NT2/D1 (cell line): ENCODE data around the gene DLEU7.

Experiments
- SUZ12 ChIP-seq: IDR thresholded peaks from 2 replicates; pipeline ENCODE4 v1.6.1; 2011; ENCODE audit not compliant: insufficient read length, insufficient read depth; ENCODE audit errors: extremely low read depth
- YY1 ChIP-seq: IDR thresholded peaks from 2 replicates; pipeline ENCODE4 v1.6.1; 2011; ENCODE audit not compliant: insufficient read length, insufficient read depth
- ZNF274 ChIP-seq: IDR thresholded peaks from 2 replicates; pipeline ENCODE4 v1.6.1; 2011; ENCODE audit warnings: mild to moderate bottlenecking, low read depth, low read length

DNA sequence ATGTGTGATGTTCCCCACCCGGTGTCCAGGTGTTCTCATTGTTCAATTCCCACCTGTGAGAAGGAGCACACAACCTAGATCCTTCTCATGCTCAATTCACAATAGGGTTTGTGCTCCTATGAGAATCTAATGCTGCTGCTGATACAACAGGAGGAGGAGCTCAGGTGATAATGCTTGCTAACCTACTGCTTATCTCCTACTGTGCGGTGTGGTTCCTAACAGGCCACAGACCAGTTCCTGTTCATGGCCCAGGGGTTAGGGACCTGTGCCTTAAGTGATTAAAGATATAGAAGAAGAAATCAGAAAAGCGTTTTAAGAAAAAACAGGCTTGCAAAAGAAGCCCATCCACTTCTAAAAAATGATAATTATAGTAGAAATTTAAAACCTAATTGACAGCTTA lies 17.5 kb downstream of the DLEU7 start:
- TF ChIP-seq SUZ12 (no peak), ZNF274 (no peak), YY1 (no peak)
